Testis (tissue), 3 donors: ENCODE data around the gene MUC13. TPM values are rescaled to one million over a fixed set of nuclear protein-coding genes. Genes with fewer than 3 reads are reported as not detected.

Source experiments
- DNase-seq: peaks from one replicate; pipeline ENCODE4 v3.0.0-alpha.2; 2019
- H3K27ac ChIP-seq, 2 donors: fragments of 200-600 bp; sonication (generic); one replicate each; pipeline ENCODE4 v1.5.1; 2019
- H3K27me3 ChIP-seq: fragments of 200-600 bp; sonication (generic); one replicate; pipeline ENCODE4 v1.5.1; 2019
- H3K36me3 ChIP-seq: fragments of 200-600 bp; sonication (generic); one replicate; pipeline ENCODE4 v1.5.1; 2017; ENCODE audit warnings: low read depth; ENCODE audit errors: missing control alignments
- H3K4me1 ChIP-seq: fragments of 200-600 bp; sonication (generic); one replicate; pipeline ENCODE4 v1.5.1; 2019
- H3K4me3 ChIP-seq, 2 donors: fragments of 200-600 bp; sonication (generic); one replicate each; pipeline ENCODE4 v1.5.1; 2017 to 2019
- H3K9me3 ChIP-seq: fragments of 200-600 bp; sonication (generic); one replicate; pipeline ENCODE4 v1.5.1; 2017
- POLR2A ChIP-seq: fragments of 450-650 bp; IDR thresholded peaks from one replicate; pipeline ENCODE4 v1.6.1; 2017; ENCODE audit warnings: antibody characterized with exemption, mild to moderate bottlenecking, moderate library complexity
- WGBS, 2 donors: methylation state at CpG; one replicate each; pipeline ENCODE4 v1.1.5; 2018; 5-methylcytosine and 5-hydroxymethylcytosine counted together
- intact Hi-C: fragments of 100-400 bp; cut with DNase I; formaldehyde crosslinking; loops from one replicate; pipeline ENCODE4 v1.15.1; 2023; ENCODE audit warnings: low total_unique reads
- polyA plus RNA-seq: library from polyadenylated mRNA; stranded (reverse); fragments of 350-450 nt; fragmentation: Illumina TruSeq; extraction: RNeasy Lipid Tissue Mini Kit (QIAGEN cat#74804); gene quantifications from one replicate; pipeline ENCODE4 v1.2.3, GENCODE V29; 2014; ENCODE audit warnings: low read depth, low replicate concordance; ENCODE audit not compliant: insufficient read depth
- total RNA-seq, 2 donors: library from RNA; depleted of rRNA; stranded (reverse); fragments of >200 nt; gene quantifications; one replicate each; pipeline ENCODE4 v1.2.3, GENCODE V29; 2016
- TF ChIP-seq, protein P1 (sequence below), 3 experiments: fragments of 450-650 bp in 2 of 3; fragments of 200-600 bp in 1 of 3; sonication (generic) in 1 of 3; IDR thresholded peaks; one replicate each; pipeline ENCODE4 v1.5.1; 2016 to 2019; ENCODE audit warnings: antibody characterized with exemption in 3 of 3, mild to moderate bottlenecking in 2 of 3, moderate library complexity in 1 of 3

MUC13 gene
- total and polyA plus RNA-seq, 3 donors from 2014 or later = 0.19 to 0.34 (median 0.24) TPM

DNA sequence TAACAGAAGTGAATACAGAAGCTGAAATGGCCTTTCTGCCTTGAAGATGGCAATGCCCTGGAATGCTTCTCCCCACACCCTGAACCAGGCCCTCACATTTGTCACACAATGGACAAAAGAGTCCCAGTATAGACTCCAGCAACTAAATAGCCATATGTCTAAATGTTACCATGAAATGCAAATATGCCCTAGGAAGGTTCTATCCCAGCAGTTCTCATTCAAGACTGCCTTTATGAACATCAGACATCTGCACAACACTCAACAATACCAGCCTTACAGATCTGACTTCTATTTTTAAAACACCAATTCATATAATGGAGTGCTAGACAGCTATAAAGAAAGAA lies 55.2 kb downstream of the MUC13 start:
- Histone ChIP-seq H3K36me3 (no peaks in the 10 kb centered on the region), H3K4me1 (peaks cover 5% of the 10 kb centered on the region), H3K9me3 (no peaks in the 10 kb centered on the region), H3K4me3 (no peak overlapping the region), H3K27ac (no peak overlapping the region), H3K27me3 (no peaks in the 10 kb centered on the region)
- DNase-seq = no peak
- intact Hi-C loops = no loop called here
- TF ChIP-seq, protein P1, sequence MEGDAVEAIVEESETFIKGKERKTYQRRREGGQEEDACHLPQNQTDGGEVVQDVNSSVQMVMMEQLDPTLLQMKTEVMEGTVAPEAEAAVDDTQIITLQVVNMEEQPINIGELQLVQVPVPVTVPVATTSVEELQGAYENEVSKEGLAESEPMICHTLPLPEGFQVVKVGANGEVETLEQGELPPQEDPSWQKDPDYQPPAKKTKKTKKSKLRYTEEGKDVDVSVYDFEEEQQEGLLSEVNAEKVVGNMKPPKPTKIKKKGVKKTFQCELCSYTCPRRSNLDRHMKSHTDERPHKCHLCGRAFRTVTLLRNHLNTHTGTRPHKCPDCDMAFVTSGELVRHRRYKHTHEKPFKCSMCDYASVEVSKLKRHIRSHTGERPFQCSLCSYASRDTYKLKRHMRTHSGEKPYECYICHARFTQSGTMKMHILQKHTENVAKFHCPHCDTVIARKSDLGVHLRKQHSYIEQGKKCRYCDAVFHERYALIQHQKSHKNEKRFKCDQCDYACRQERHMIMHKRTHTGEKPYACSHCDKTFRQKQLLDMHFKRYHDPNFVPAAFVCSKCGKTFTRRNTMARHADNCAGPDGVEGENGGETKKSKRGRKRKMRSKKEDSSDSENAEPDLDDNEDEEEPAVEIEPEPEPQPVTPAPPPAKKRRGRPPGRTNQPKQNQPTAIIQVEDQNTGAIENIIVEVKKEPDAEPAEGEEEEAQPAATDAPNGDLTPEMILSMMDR (IDR thresholded peaks at IDR 0.05) = no peak
- TF ChIP-seq POLR2A = no peak

- Histone ChIP-seq H3K4me1 (peaks cover 5% of the 10 kb centered on the region), H3K9me3 (no peaks in the 10 kb centered on the region), H3K36me3 (no peaks in the 10 kb centered on the region), H3K4me3 (no peak overlapping the region), H3K27ac (no peak overlapping the region), H3K27me3 (no peaks in the 10 kb centered on the region)
- DNase-seq = no peak
- TF ChIP-seq, protein P1 (IDR thresholded peaks at IDR 0.05) = no peak
- TF ChIP-seq POLR2A = no peak
- intact Hi-C loops = no loop called here
- 37% methylated on average over 6 of the region's 6 CpGs for WGBS, 2 donors
Observed at GRCh38 chr3:124878561-124879336, 55.8 kb downstream of the MUC13 start.

DNA sequence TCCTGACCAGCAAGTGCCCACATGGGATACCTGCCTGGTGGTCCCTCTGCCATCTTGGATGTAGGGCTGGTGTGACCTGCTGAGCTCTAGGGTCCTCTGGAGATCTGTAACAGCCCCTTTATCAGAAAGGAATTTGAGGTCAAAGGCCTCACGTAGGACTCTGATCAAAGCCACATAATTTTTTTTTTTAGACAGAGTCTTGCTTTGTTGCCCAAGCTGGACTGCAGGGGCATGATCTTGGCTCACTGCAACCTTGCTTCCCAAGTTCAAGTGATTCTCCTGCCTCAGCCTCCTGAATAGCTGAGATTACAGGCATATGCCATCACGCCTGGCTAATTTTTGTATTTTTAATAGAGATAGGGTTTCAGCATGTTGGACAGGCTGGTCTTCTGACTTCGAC lies 56.9 kb downstream of the MUC13 start:
- no peak overlapping the region for H3K4me3 ChIP-seq
- no peak overlapping the region for H3K27ac ChIP-seq
- 88 to 89% methylated on average over 3 of the region's 3 CpGs for WGBS, 2 donors
- TF ChIP-seq, protein P1 (IDR thresholded peaks at IDR 0.05) = no peak
- TF ChIP-seq POLR2A = no peak
- no peaks in the 10 kb centered on the region for H3K36me3 ChIP-seq
- H3K9me3 ChIP-seq = no peaks in the 10 kb centered on the region
- H3K4me1 ChIP-seq = peaks cover 5% of the 10 kb centered on the region
- DNase-seq = no peak
- H3K27me3 ChIP-seq = no peaks in the 10 kb centered on the region
- intact Hi-C loops = no loop called here

DNA sequence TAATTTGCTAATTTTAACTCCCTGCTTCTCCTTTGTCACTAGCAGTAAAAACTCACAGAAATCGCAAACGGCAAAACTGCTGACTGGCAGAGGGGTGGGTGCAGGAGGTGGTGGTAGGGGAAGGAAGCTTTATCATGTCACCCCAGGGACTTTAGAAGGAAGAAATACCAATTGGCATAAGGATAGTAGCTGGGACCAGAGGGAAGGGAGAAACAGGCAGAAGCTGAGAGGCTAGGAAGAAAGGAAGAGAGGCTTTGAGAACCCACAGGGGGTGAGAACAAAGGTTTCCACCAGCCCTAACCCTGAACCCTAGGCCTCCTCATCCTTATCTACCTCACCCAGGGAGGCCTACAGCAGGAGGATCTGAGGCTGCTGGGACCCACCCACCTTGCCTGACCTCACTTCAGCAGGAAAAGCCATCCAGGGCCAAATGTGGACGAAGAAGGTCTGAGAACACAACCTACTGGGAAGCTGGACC lies 58.1 kb downstream of the MUC13 start:
- H3K9me3 ChIP-seq = no peaks in the 10 kb centered on the region
- no peak overlapping the region for H3K4me3 ChIP-seq
- no peak overlapping the region for H3K27ac ChIP-seq
- DNase-seq = no peak
- H3K36me3 ChIP-seq = no peaks in the 10 kb centered on the region
- TF ChIP-seq, protein P1 (IDR thresholded peaks at IDR 0.05) = no peak
- TF ChIP-seq POLR2A = no peak
- no peaks in the 10 kb centered on the region for H3K27me3 ChIP-seq
- WGBS, 2 donors = 45 to 46% methylated on average over 3 of the region's 3 CpGs
- intact Hi-C loops = no loop called here
- H3K4me1 ChIP-seq = peaks cover 5% of the 10 kb centered on the region

- TF ChIP-seq, protein P1 (IDR thresholded peaks at IDR 0.05) = no peak
- TF ChIP-seq POLR2A = no peak
Observed at GRCh38 chr3:124873226-124873625, 61.3 kb downstream of the MUC13 start.

More at GRCh38 chr3:124873226-124873625, 61.3 kb downstream of the MUC13 start:
- Histone ChIP-seq H3K9me3 (no peaks in the 10 kb centered on the region), H3K36me3 (no peaks in the 10 kb centered on the region), H3K27me3 (no peaks in the 10 kb centered on the region), H3K27ac (no peak overlapping the region), H3K4me1 (peaks cover 5% of the 10 kb centered on the region), H3K4me3 (no peak overlapping the region)
- intact Hi-C loops = no loop called here
- 69 to 94% methylated on average over 1 of the region's 1 CpG for WGBS, 2 donors
- no peak for DNase-seq
